Measurements from ENCODE around the gene ERMN.
"Not testable (repeated sequence)": the region's sequence is repeated elsewhere in the genome, so short reads cannot be mapped to it uniquely, and the experiment has no call there.

Gene ERMN

DNA sequence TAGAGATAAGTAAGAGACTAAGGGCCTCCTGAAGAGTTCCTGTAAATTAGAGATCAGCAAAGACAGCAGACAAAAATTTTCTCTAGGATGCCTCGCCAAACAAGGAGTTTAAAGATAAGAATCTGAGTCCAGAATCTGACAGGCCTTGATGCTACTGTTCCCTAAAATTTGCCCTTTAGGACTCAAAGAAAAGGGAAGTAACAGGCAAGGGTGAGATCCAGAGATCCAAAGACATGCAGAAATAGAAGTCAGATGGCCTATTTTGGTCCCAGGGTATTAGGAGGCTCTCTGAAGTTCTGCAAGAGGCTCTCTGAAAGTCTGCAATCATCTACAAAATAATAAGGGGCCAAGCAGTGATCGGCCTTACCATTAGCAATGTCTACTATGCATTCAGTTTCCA is 35.1 kb downstream of the ERMN start:
- peak; percentile 10 to 51 for DNase-seq

DNA sequence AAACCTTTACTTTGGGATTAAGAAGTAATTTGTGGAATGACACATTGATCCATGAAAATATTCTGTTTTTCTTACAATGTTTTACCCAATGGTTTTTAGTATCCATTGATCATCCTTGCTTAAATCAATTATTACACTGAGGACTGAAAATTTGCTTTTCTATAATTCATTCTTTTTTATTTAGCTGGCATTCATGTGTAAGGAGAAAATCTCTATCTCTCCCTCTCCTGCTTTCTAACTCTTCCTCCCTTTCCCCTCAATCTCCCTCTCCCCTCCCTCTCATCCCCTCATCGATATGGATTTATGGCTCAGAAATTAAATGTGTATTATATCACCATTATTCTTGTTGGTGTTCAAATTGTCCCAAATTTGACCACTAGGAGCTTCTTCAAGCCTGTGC is 38.5 kb downstream of the ERMN start:
- no peak for DNase-seq

DNA sequence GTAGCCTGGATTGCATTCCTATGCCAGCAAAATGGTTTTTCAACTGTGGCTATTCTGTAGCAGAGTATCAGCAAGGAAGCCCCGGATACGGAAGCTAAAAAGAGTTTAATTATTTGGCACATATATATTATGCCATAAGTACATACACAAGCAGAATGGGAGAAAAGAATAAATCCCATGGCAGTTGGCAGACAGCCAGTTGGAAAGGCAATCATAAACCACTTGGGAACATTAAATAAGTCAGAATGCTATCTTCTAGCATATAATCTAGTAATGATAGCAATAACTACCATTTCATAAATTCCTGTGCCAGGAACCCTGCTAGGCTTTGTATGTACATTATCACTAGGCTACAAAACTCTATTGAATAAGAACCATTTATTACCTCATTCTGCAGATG is 42.2 kb downstream of the ERMN start:
- DNase-seq = no peak

DNA sequence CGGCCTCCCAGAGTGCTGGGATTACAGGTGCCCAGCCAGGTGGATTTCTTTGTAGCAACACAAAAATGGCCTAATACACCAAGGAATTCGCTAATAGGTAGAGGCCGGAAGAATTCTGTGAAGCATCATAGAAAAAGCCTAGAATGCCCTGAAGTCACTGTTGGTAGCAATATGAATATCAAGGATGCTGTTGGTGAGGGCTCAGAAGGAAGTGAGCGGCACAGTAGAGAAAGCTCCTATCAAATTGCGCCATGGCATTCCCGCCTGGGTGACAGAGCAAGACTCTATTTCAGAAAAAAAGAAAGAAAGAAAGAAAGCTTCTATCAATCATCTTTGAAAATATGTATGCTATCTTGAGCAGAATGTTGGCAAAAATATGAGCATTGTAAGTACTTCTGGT is 44.3 kb downstream of the ERMN start:
- DNase-seq = no peak

DNA sequence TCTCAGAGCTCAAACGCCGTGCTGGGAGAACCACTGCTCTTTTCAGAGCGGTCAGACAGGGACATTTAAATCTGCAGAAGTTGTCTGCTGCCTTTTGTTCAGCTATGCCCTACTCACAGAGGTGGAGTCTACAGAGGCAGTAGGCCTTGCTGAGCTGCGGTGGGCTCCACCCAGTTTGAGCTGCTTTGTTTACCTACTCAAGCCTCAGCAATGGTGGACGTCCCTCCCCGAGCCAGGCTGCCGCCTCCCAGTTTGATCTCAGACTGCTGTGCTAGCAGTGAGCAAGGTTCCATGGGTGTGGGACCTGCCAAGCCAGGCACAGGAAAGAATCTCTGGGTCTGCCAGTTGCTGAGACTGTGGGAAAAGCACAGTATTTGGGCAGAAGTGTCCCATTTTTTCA is 46.3 kb downstream of the ERMN start:
- not testable (repeated sequence) for DNase-seq

DNA sequence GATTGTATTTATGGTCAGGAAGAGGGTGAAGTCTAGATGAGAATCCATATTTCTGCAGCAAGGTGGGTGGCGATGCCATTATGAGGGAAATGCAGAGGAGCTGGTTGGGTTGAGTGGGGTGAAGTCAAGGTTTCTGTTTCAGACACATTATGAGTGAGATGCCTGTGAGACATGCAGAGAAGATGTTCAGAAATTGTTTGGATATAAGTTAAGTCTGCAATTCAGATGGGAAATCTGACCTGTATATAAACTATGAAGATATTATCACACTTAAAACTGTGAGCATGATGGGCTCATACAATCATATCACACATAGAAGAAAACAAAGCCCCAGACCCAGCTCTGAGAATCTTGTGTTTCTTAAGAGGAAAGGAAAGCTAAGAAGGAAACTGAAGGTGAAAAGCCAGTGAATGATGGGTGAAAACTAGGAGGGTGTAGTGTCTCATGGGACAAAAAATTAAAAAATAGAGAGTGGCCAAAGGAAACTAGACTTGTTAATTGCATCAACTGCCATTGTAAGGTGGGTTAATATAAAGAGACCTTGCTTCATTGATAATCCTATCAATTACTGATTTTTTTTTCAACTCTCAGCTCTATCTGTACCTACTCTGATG is 53.9 kb downstream of the ERMN start:
- no peak for DNase-seq

DNA sequence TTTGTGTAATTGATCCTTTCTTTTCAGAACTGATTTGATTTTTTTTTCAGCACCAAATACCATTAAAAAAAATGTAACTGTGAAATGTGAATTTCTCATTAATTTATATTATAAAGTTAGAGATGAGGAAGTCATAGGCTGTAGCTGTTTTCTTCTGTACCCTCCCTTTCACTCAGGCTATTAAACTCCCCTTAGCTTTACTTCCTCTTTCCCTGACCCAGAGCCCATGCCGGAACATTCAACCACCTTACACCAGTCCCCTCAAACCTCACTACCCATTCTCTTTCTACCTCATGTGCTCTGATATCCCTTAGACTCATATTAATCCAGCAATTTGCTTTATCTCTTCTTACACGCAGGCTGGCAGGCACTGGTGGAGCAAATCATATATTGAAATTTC is 55.7 kb downstream of the ERMN start:
- DNase-seq = peak; percentile 94 to 97

DNA sequence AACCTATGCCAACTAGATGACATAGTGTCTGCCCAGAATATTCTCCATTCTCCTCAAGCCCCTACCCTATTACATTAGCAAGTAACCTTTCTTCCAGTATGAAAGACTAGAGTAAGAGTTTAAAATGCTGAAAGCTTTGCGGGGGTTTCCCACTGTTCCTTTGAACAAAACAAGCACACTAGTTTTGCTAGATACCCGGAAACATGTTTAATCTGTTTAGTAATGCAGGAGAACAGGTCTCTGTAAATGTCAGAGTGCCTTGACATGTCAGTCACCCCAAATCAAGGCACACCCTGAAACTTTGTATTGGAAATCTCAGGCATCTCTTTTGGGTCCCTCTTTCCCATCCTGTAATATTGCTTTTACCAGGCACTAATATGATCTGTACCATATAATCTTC is 56.6 kb downstream of the ERMN start:
- DNase-seq = no peak
